Subcutaneous abdominal adipose tissue (tissue), 5 donors: Measurements from ENCODE around the gene MRPL46.

ENCODE experiments used
- H3K27ac ChIP-seq: one replicate; pipeline ENCODE4 v1.7.0; 2013; ENCODE audit warnings: low read depth, mild to moderate bottlenecking, inconsistent platforms, low read length, moderate library complexity
- H3K27me3 ChIP-seq, 5 donors: one replicate each; pipeline ENCODE4 v1.7.0; 2013; ENCODE audit warnings: low read length in 5 of 5, inconsistent platforms in 1 of 5; ENCODE audit not compliant: control insufficient read depth in 5 of 5, insufficient read depth in 4 of 5
- H3K36me3 ChIP-seq, 5 donors: one replicate each; pipeline ENCODE4 v1.7.0; 2013; ENCODE audit warnings: low read length in 5 of 5; ENCODE audit not compliant: control insufficient read depth in 5 of 5, insufficient read depth in 5 of 5
- H3K4me1 ChIP-seq, 5 donors: one replicate each; pipeline ENCODE4 v1.7.0; 2013; ENCODE audit warnings: low read length in 5 of 5, mild to moderate bottlenecking in 3 of 5, moderate library complexity in 1 of 5; ENCODE audit not compliant: control insufficient read depth in 5 of 5, insufficient read depth in 5 of 5
- H3K4me3 ChIP-seq, 5 donors: one replicate each; pipeline ENCODE4 v1.7.0; 2013; ENCODE audit warnings: low read length in 5 of 5, low read depth in 1 of 5
- H3K9ac ChIP-seq, 5 donors: one replicate each; pipeline ENCODE4 v1.7.0; 2013; ENCODE audit warnings: low read length in 5 of 5, mild to moderate bottlenecking in 4 of 5, moderate library complexity in 3 of 5
- H3K9me3 ChIP-seq, 5 donors: one replicate each; pipeline ENCODE4 v1.7.0; 2013; ENCODE audit warnings: low read length in 5 of 5; ENCODE audit not compliant: control insufficient read depth in 5 of 5
- donor health status: healthy.
- donor health status: healthy.
- donor health status: healthy.
- donor health status: healthy.
- donor health status: healthy.

The MRPL46 gene

DNA sequence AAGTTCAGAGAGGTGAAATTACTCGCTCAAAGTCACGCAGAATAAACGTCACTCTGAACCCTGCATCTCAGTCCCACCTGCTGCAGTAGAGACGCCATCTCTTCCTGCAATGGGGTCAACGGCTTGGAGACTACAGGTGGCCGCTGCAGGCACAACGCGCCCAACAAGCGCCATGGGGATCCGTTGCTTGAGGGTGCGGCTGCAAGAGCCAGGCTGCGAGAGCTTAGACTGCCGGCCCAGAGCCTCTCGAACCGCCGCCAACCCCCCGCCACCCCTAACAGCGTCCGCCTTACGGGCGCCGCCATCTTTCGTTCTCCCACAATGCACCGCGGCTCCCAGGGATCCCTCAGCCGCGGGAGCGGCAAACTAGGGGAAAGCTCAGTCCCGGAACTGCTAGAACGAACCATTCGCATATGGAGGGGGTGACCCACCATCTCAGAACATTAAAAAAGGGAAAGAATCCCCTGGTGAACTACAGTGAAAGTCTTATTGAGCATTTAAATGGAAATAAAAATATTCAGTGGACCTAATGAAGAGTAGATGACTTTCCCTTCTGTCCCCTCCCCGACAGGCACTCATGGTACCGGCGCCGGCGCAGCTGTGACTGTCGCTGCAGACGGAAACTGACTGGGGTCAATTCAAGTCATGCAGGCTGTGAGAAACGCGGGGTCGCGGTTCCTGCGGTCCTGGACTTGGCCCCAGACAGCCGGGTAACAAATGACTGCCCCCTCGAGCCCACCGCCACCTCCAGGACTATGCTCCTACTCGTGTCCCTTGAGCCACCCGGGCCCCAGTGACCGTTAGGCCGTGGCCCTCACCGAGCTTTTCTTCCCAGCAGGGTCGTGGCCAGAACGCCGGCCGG lies at the start of gene MRPL46, which contains the start of gene MRPS11:
MRPL46 (minus strand) TSS at position 316 of the 862 bp plus-strand sequence; CDS start at position 305, 11 bp downstream.
MRPS11 (plus strand) TSS at position 636 of the 862 bp plus-strand sequence; CDS start at position 646, 10 bp downstream.
- Histone ChIP-seq H3K27me3 (no peaks in the 10 kb centered on the region), H3K9ac (peak within 1 kb of the TSS; percentile 83 to 95 (median 89)), H3K4me1 (peaks cover 0 to 29% (median 27%) of the 10 kb centered on the region in 5 donors), H3K36me3 (peaks cover 14 to 34% (median 29%) of the 10 kb centered on the region in 5 donors), H3K9me3 (no peaks in the 10 kb centered on the region), H3K4me3 (peak within 1 kb of the TSS; percentile 74 to 99 (median 97)), H3K27ac (peak within 1 kb of the TSS; percentile 99)

DNA sequence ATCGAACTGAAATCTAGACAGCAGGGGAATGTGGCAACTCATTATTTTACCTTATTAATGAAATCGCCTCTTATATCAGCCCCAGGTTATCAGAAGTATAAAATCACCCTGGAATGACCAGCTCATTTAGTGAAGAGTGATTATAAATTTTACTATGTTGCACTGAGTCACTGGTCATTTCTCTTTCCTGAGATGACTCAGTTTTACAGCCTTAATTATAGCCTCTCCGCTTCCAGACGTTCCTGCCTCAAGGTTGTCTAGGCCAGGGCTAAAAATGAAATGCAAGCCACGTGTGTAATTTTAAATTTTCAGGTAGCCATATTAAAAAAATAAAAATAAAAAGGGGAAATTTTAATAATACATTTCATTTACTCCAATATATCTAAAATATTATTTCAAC lies 46.0 kb upstream of the MRPL46 start:
- Histone ChIP-seq H3K27ac (no peak overlapping the region), H3K4me3 (no peak overlapping the region), H3K9ac (no peak overlapping the region), H3K36me3 (peaks cover 26 to 61% (median 45%) of the 10 kb centered on the region in 5 donors), H3K4me1 (no peaks in the 10 kb centered on the region), H3K9me3 (no peaks in the 10 kb centered on the region), H3K27me3 (no peaks in the 10 kb centered on the region)

DNA sequence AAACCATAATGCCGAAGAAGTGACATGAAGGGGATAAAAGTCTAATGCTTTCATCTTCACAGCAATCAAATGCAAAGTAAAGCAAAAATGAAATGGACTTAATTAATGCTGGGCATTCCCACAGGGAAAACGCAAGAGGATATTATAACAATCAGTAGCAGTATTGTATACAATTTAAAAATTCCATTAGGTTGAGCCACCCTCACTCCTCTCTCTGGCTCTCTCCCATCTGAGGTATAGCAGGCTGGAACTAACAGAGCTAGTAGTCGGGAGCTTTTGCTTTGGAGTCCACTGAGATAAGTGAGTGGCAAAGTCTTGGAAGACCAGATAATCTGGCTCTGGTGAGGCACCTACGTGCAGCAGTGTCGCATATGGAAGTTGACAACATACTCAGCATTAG lies 45.4 kb upstream of the MRPL46 start:
- no peak overlapping the region for H3K9ac ChIP-seq
- no peaks in the 10 kb centered on the region for H3K27me3 ChIP-seq
- peaks cover 26 to 65% (median 47%) of the 10 kb centered on the region in 5 donors for H3K36me3 ChIP-seq
- H3K4me3 ChIP-seq = no peak overlapping the region
- no peak overlapping the region for H3K27ac ChIP-seq
- H3K4me1 ChIP-seq = no peaks in the 10 kb centered on the region
- H3K9me3 ChIP-seq = no peaks in the 10 kb centered on the region

DNA sequence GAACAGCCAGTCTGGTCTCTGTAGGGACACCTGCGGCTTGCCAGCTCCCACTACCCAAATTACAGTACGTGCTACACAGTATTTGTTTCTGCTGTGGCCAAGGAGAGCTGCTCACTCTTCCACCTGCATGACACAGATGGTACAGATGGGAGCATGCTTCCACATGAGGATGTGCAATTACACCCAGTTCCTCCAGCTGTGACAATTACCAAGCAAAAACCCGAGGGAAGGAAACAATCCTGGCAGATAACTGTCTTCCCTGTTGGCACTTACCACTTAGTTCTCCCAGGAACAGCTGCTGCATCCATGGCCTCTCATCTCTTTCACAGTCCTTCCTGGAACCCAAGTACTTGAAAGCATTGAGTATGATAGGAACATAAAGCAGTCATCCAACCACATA lies 44.9 kb upstream of the MRPL46 start:
- Histone ChIP-seq H3K27ac (no peak overlapping the region), H3K36me3 (peaks cover 26 to 70% (median 50%) of the 10 kb centered on the region in 5 donors)

DNA sequence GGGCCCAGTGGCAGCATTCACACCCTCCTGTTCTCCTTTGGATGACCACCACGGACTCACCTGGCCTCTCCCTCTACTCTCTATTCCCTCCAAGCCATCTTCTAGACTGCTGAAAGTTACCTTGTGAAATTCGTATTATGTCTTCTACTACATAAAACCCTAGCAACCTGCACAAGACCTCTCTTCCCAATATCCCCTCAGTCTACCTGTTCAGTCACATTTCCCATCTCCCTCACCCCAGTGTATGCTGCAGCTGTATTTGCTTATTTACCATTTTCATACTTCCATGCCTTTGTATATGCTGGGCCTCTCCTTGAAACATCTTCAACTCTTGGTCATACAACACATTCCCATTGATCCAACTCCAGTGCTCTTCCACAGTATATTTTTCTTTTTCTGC lies 44.0 kb upstream of the MRPL46 start:
- no peak overlapping the region for H3K4me3 ChIP-seq
- no peak overlapping the region for H3K27ac ChIP-seq
- H3K9ac ChIP-seq = no peak overlapping the region
- H3K36me3 ChIP-seq = peaks cover 25 to 70% (median 47%) of the 10 kb centered on the region in 5 donors
- H3K27me3 ChIP-seq = no peaks in the 10 kb centered on the region
- H3K9me3 ChIP-seq = no peaks in the 10 kb centered on the region
- H3K4me1 ChIP-seq = no peaks in the 10 kb centered on the region

More for the DNA sequence above, 44.9 kb upstream of the MRPL46 start:
- Histone ChIP-seq H3K4me3 (no peak overlapping the region), H3K4me1 (no peaks in the 10 kb centered on the region), H3K9ac (no peak overlapping the region), H3K27me3 (no peaks in the 10 kb centered on the region), H3K9me3 (no peaks in the 10 kb centered on the region)

DNA sequence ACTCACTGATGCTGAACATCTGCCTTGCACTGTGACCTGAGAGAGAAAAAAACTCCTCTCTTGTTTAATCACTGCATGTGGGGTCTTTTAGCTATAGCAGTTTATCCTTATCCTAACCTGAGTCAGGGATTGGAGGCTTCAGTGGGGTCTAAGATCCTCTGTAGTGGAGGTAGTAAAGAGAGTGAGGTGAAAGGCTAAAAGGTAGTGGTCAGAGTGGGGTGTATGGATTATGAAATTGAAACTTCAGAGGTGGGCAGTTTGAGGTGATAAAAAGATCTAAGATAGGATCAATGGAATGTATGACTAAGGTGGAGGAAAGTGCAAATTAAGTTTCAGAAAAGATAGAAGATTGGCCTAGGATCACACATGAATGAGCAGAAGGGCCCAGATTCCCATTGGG lies 42.8 kb upstream of the MRPL46 start:
- H3K4me1 ChIP-seq = no peaks in the 10 kb centered on the region
- no peak overlapping the region for H3K4me3 ChIP-seq
- H3K9me3 ChIP-seq = no peaks in the 10 kb centered on the region
- peaks cover 24 to 72% (median 50%) of the 10 kb centered on the region in 5 donors for H3K36me3 ChIP-seq
- H3K27ac ChIP-seq = no peak overlapping the region
- no peak overlapping the region for H3K9ac ChIP-seq
- H3K27me3 ChIP-seq = no peaks in the 10 kb centered on the region

DNA sequence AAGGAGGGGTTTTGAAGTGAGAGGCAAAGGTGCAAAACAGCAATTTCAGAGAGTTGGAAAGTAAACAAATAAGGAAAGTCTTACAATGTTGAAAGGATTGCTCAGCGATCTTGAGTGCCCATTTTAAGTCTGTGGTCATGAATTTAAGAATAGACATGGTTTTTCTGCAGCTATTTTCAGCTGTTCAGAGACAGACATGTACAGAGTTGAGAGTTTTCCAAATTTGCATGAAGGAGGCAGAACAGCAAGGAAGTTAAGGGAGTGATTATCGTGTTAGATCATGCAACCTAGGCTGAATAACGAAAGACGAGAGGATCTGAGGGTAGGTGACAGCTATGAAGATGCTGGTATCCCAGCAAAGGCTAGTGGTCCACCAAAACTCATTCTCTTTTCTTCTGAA lies 42.1 kb upstream of the MRPL46 start:
- Histone ChIP-seq H3K36me3 (peaks cover 26 to 74% (median 50%) of the 10 kb centered on the region in 5 donors), H3K4me3 (no peak overlapping the region), H3K9me3 (no peaks in the 10 kb centered on the region), H3K27me3 (no peaks in the 10 kb centered on the region), H3K9ac (no peak overlapping the region), H3K4me1 (no peaks in the 10 kb centered on the region), H3K27ac (no peak overlapping the region)

DNA sequence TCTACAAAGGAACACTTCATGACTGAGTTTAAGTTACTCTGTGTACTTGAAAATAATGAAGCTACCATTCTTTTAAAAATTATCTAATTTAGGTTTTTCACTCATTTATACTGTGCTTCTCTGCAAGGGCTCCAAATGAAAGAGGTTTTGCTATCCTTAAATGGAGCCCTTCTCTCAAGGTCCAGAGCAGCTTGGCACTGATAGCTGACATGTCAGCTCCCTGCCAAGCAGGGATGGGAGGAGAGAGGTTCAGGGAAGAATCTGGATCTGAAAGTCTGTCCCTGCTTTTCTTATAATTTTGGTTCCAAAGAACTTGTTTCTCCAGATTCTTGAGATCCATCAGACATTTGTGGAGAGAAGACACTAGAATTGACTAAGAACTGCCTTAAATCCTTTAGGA lies 39.4 kb upstream of the MRPL46 start:
- no peak overlapping the region for H3K9ac ChIP-seq
- H3K36me3 ChIP-seq = peaks cover 18 to 75% (median 47%) of the 10 kb centered on the region in 5 donors
- no peaks in the 10 kb centered on the region for H3K9me3 ChIP-seq

DNA sequence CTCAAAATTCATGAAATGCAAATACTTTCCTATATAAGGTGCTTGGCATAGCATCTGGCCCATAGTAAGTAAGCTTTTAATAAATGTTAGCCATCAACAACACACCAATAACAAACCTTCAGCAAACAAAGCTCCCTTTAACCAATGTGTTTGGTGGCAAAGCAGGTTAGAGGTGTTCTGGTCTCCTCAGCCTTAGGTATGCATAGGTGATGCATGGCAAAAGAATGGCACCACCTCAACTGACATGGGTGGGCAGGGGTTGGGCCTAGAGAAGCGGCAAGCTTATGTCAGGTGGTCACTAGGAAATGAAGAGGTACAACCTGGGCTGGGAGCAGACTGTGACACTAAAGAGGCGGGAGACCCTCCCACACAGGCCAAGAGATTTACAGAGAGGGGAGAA lies 38.5 kb upstream of the MRPL46 start:
- no peak overlapping the region for H3K27ac ChIP-seq
- H3K9me3 ChIP-seq = no peaks in the 10 kb centered on the region
- no peaks in the 10 kb centered on the region for H3K4me1 ChIP-seq
- H3K36me3 ChIP-seq = peaks cover 13 to 70% (median 43%) of the 10 kb centered on the region in 5 donors
- H3K4me3 ChIP-seq = no peak overlapping the region
- H3K9ac ChIP-seq = no peak overlapping the region
- no peaks in the 10 kb centered on the region for H3K27me3 ChIP-seq

More for the DNA sequence above, 39.4 kb upstream of the MRPL46 start:
- Histone ChIP-seq H3K4me3 (no peak overlapping the region), H3K27ac (no peak overlapping the region), H3K4me1 (no peaks in the 10 kb centered on the region), H3K27me3 (no peaks in the 10 kb centered on the region)

DNA sequence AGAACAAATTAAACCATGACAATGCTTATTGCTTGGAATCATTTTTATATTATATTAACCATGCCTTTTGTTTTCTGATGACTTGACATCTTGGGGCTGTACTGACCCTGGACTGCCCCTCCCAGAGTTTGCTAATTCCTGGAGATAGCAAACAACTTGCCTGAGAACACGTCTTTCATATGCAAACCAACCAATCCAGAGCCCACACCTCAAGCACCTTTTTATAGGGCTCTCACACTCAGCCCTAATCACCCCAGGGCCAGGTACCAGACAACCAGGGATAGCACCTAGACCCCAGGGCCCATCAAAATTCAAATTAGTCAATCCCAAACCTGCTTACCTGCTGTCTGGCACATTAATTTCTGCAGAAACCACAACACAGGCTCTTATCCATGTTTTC lies 37.3 kb upstream of the MRPL46 start:
- Histone ChIP-seq H3K4me1 (no peaks in the 10 kb centered on the region), H3K9me3 (no peaks in the 10 kb centered on the region), H3K9ac (no peak overlapping the region), H3K27ac (no peak overlapping the region), H3K4me3 (no peak overlapping the region), H3K36me3 (peaks cover 10 to 57% (median 39%) of the 10 kb centered on the region in 5 donors), H3K27me3 (no peaks in the 10 kb centered on the region)
